VCaP (cell line): ENCODE measurements around the gene ANKRD34A.

Experiments
- H3K27ac ChIP-seq: fragments of 450-650 bp; 2 replicates; pipeline ENCODE4 v1.5.1; 2017
- TF ChIP-seq, protein P1 (sequence below): fragments of 450-650 bp; conservative IDR thresholded peaks from 2 replicates; pipeline ENCODE4 v1.5.1; 2017; ENCODE audit warnings: mild to moderate bottlenecking, moderate library complexity

The ANKRD34A gene

GRCh38 chr1:145999321-146000024, 35.1 kb upstream of the ANKRD34A start:
- TF ChIP-seq, protein P1, sequence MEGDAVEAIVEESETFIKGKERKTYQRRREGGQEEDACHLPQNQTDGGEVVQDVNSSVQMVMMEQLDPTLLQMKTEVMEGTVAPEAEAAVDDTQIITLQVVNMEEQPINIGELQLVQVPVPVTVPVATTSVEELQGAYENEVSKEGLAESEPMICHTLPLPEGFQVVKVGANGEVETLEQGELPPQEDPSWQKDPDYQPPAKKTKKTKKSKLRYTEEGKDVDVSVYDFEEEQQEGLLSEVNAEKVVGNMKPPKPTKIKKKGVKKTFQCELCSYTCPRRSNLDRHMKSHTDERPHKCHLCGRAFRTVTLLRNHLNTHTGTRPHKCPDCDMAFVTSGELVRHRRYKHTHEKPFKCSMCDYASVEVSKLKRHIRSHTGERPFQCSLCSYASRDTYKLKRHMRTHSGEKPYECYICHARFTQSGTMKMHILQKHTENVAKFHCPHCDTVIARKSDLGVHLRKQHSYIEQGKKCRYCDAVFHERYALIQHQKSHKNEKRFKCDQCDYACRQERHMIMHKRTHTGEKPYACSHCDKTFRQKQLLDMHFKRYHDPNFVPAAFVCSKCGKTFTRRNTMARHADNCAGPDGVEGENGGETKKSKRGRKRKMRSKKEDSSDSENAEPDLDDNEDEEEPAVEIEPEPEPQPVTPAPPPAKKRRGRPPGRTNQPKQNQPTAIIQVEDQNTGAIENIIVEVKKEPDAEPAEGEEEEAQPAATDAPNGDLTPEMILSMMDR, result no peak
- H3K27ac ChIP-seq, result peak overlapping the region; percentile 94

GRCh38 chr1:145997718-145998023, 33.3 kb upstream of the ANKRD34A start:
- TF ChIP-seq, protein P1, result no peak
- peak overlapping the region; percentile 94 for H3K27ac ChIP-seq

DNA sequence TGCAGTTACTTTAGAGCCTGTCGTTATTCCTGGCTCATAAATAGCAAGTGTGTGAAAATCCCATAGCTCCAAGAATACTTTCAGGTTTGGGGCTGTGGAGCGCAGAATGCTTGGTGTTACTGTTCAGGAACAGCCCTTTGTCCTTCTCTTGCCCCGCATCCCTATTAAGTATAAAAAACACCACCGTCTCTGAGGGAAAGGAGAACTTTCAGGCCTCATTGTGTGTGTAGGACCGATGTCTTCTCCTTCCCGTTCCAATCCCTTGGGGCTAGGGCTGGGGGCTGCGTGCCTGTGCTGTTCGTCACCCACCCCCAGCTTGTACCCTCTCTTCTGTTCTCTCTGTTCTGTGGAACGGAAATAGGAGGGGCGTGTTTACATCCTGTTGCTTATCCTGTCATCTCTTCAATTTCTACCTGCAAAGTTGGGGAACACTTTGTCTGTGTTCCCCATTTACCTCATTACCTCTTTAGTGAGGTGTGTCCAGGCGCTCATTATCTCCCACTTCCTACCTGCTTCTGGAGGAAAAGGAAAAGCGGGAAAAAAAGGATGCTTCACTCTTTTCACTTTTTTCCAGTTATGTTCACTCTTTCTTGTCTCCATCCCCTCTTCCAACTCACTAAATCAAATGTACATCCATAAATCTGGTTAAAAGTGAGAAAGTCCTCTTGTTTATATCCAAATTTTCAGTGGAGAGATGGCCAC, 32.8 kb upstream of the ANKRD34A start:
- H3K27ac ChIP-seq, result peak overlapping the region; percentile 94
- TF ChIP-seq, protein P1, result no peak

GRCh38 chr1:145996433-145997015, 32.1 kb upstream of the ANKRD34A start, which contains the start of gene TXNIP:
Gene TXNIP, minus strand, starts transcription at chr1:145996579. Its CDS starts 313 bp downstream, at chr1:145996266.
- TF ChIP-seq, protein P1, result no peak

DNA sequence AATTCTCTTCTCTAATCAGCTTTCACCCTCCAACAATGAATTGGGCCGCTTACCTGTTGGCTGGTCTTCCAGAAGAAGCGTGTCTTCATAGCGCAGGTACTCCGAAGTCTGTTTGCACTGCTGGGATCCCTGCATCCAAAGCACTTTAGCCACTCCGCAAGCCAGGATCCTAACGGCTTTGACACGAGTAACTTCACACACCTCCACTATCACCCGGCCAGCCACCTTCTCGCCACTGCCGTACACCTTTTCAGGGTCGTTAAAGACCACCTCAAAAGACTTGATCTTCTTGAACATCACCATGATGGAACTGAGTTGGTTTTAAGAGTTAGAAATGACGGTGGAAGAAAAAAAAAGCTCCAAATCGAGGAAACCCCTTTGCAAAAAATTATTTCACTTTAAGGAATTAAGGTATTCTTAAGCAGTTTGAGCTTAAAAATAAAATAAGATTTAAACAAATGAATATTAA, 31.6 kb upstream of the ANKRD34A start:
- TF ChIP-seq, protein P1, result no peak
- peak overlapping the region; percentile 94 for H3K27ac ChIP-seq

More at GRCh38 chr1:145996433-145997015, 32.1 kb upstream of the ANKRD34A start, which contains the start of gene TXNIP:
- H3K27ac ChIP-seq, result peak within 1 kb of the TSS; percentile 94

DNA sequence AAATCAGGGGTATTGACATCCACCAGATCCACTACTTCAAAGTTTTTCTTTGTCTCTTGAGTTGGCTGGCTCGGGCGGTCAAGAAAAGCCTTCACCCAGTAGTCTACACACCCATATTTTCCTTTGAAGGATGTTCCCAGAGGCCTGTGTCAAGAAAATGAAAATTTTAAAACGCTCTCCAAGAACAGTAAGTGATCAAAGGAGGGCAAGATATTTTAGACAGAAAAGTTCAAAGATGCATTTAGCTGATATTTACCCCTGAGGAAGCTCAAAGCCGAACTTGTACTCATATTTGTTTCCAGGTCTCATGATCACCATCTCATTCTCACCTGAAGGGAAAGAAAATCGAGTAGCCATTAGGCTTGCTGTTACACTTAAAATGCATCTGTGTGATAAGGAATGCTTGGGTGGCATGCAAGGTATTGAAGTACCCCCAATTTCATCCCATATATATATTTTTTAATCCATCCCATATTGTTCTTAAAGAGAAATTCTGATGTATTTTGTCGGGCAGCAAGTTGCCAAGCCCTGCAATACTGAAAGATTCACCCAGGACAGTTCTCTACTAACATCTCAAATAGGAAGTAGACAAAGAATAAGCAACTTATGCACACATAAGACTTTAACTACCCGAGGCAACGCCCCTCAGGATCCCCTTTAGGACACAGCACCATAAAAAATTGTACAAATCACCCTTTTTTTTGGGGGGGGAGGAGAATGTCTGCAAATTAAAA, 30.9 kb upstream of the ANKRD34A start:
- TF ChIP-seq, protein P1, result no peak
- peak overlapping the region; percentile 94 for H3K27ac ChIP-seq
